ENCODE data around the gene ASS1.
A peak's percentile ranks its signal among the peaks of the same experiment; 100 is the strongest.

Gene ASS1

GRCh38 chr9:130479587-130479986 is 34.8 kb downstream of the ASS1 start:
- POLR2A ChIA-PET (ENCODE audit: low non-redundant PET): no interaction called here
- H3K27ac ChIP-seq: no peak overlapping the region
- CTCF ChIA-PET: interaction anchor here (0.6 kb wide), 1 partner anchor 176 kb away, joined by 4 read pairs; no protein-coding TSS in a partner anchor
- DNase-seq (ENCODE audit: low spot score): no peak
- no peak for TF ChIP-seq CTCF (conservative IDR thresholded peaks at IDR 0.05; ENCODE audit: low read depth)

- ChIA-PET CTCF (interaction anchor here (0.7 kb wide), 1 partner anchor 202 kb away, joined by 3 read pairs; no protein-coding TSS in a partner anchor), POLR2A (ENCODE audit: low non-redundant PET) (no interaction called here)
- TF ChIP-seq CTCF (conservative IDR thresholded peaks at IDR 0.05; ENCODE audit: low read depth): no peak; the same call in 1 of the 2 replicates
- no peak for DNase-seq (ENCODE audit: low spot score)
- no peak overlapping the region for H3K27ac ChIP-seq
These were observed 35.9 kb downstream of the ASS1 start for GRCh38 chr9:130480673-130481072.

- ChIA-PET CTCF (interaction anchor here (0.6 to 0.7 kb wide), 2 partner anchors 16 to 347 kb away, joined by 3 to 4 read pairs; no protein-coding TSS in a partner anchor), POLR2A (ENCODE audit: low non-redundant PET) (no interaction called here)
- DNase-seq (ENCODE audit: low spot score): no peak
- peak overlapping the region; percentile 31 for H3K27ac ChIP-seq
- no peak for TF ChIP-seq CTCF (conservative IDR thresholded peaks at IDR 0.05; ENCODE audit: low read depth)
These were observed 37.7 kb downstream of the ASS1 start for GRCh38 chr9:130482463-130482862.

- no peak overlapping the region for H3K27ac ChIP-seq
- POLR2A ChIA-PET (ENCODE audit: low non-redundant PET): no interaction called here
- TF ChIP-seq CTCF (conservative IDR thresholded peaks at IDR 0.05; ENCODE audit: low read depth): no peak
- DNase-seq (ENCODE audit: low spot score): no peak
- CTCF ChIA-PET: interaction anchor here (0.6 kb wide), 3 partner anchors 15 to 88 kb away, joined by 3 to 6 read pairs (median 3); no protein-coding TSS in a partner anchor
These were observed 38.7 kb downstream of the ASS1 start for GRCh38 chr9:130483371-130483971.

- ChIA-PET CTCF (interaction anchor here (0.7 kb wide), 1 partner anchor 20 kb away, joined by 3 read pairs; no protein-coding TSS in a partner anchor), POLR2A (ENCODE audit: low non-redundant PET) (no interaction called here)
These were observed 39.8 kb downstream of the ASS1 start for GRCh38 chr9:130484362-130485072.

GRCh38 chr9:130486103-130486502 is 41.3 kb downstream of the ASS1 start:
- ChIA-PET CTCF (no interaction called here), POLR2A (ENCODE audit: low non-redundant PET) (no interaction called here)
- no peak overlapping the region for H3K27ac ChIP-seq
- no peak for TF ChIP-seq CTCF (conservative IDR thresholded peaks at IDR 0.05; ENCODE audit: low read depth)
- DNase-seq (ENCODE audit: low spot score): no peak

More at GRCh38 chr9:130484362-130485072, 39.8 kb downstream of the ASS1 start:
- DNase-seq (ENCODE audit: low spot score): no peak
- TF ChIP-seq CTCF (conservative IDR thresholded peaks at IDR 0.05; ENCODE audit: low read depth): no peak
- H3K27ac ChIP-seq: peak overlapping the region; percentile 11; the same call in 1 of the 2 replicates

Measured in RWPE1 (cell line).